K562 (cell line): Measurements from ENCODE around the gene RASGRP4. TPM values are rescaled to one million over a fixed set of nuclear protein-coding genes. Genes with fewer than 3 reads are reported as not detected.

Experiments used
- ADNP ChIP-seq: fragments of 200-800 bp; sonication (Bioruptor generic); IDR thresholded peaks from 2 replicates; pipeline ENCODE4 v1.6.1; 2016; ENCODE audit warnings: missing genetic modification characterization, missing compliant biosample characterization
- BCOR ChIP-seq: fragments of 450-650 bp; IDR thresholded peaks from 2 replicates; pipeline ENCODE4 v1.6.1; 2016
- CBX1 ChIP-seq: sonication (generic); IDR thresholded peaks from 2 replicates; pipeline ENCODE4 v1.6.1; 2016; ENCODE audit warnings: antibody characterized with exemption, low read depth, mild to moderate bottlenecking
- ESRRA ChIP-seq: fragments of 450-650 bp; IDR thresholded peaks from 2 replicates; pipeline ENCODE4 v1.6.1; 2014; ENCODE audit warnings: low read depth, mild to moderate bottlenecking, moderate library complexity, borderline replicate concordance
- FIP1L1 ChIP-seq: fragments of 200-400 bp; formaldehyde crosslinking; IDR thresholded peaks from 2 replicates; pipeline ENCODE4 v1.6.1; 2018; ENCODE audit warnings: mild to moderate bottlenecking, low read depth, low read length; ENCODE audit not compliant: poor library complexity, severe bottlenecking
- PCBP1 ChIP-seq: fragments of 200-400 bp; formaldehyde crosslinking; IDR thresholded peaks from 2 replicates; pipeline ENCODE4 v1.6.1; 2018; ENCODE audit warnings: mild to moderate bottlenecking, low read depth, low read length; ENCODE audit not compliant: poor library complexity, severe bottlenecking
- PTBP1 ChIP-seq: fragments of 200-400 bp; formaldehyde crosslinking; IDR thresholded peaks from 2 replicates; pipeline ENCODE4 v1.6.1; 2017; ENCODE audit warnings: low read depth, low read length
- RBM39 ChIP-seq: fragments of 200-400 bp; formaldehyde crosslinking; optimal IDR thresholded peaks from 2 replicates; pipeline ENCODE3; 2018; ENCODE audit warnings: low read depth, low read length
- RCOR1 ChIP-seq, 2 experiments: IDR thresholded peaks; 2 replicates each; pipeline ENCODE4 v1.6.1; 2012; ENCODE audit warnings: low read depth in 2 of 2, low read length in 2 of 2, borderline replicate concordance in 1 of 2, improper control_type of control experiment in 1 of 2
- polyA plus RNA-seq, 8 experiments: library from polyadenylated mRNA; depleted of rRNA in 4 of 8; stranded (reverse) in 5 of 8; unstranded in 3 of 8; fragments of >200 nt; fragmentation: Nextera tagmentation in 2 of 8; fragmentation: Illumina TruSeq in 1 of 8; extraction: Ambion mirVana in 2 of 8; extraction: Trizol in 1 of 8; gene quantifications; 2 replicates each; pipeline versions ENCODE4 v1.2.1 to v1.2.3, GENCODE V29; 2011 to 2014; ENCODE audit warnings: inconsistent platforms in 1 of 8, missing spikeins in 1 of 8
- total RNA-seq, 7 experiments: library from RNA; depleted of rRNA in 6 of 7; stranded (reverse); fragments of >200 nt in 6 of 7; fragmentation: Illumina TruSeq in 2 of 7; extraction: Trizol in 2 of 7; gene quantifications; 2 replicates each; pipeline versions ENCODE4 v1.2.1 to v1.2.3, GENCODE V29; 2011 to 2021; ENCODE audit warnings: low replicate concordance in 1 of 7
- TF ChIP-seq, protein P1 (sequence below), 2 experiments: fragments of 450-650 bp; formaldehyde crosslinking in 1 of 2; IDR thresholded peaks; 2 replicates each; pipeline versions ENCODE4 v1.4.0 to v1.6.1; 2014 to 2020; ENCODE audit warnings: mild to moderate bottlenecking in 2 of 2, borderline replicate concordance in 1 of 2, low read depth in 1 of 2
- TF ChIP-seq, protein P2 (sequence below): fragments of 450-650 bp; IDR thresholded peaks from 2 replicates; pipeline ENCODE4 v1.6.1; 2016; ENCODE audit warnings: borderline replicate concordance

The RASGRP4 gene
- total and polyA plus RNA-seq, 9 of the 15 experiments (the other 6 are each of a cell fraction or from before 2014, with no cell fraction given) = 0.39 to 4.6 (median 3.8) TPM

GRCh38 chr19:38413416-38413815, 12.6 kb downstream of the RASGRP4 start (continued):
- peak in 1 of 2 experiments; percentile 85; a peak in 2 of 4 replicates for TF ChIP-seq RCOR1 (IDR thresholded peaks at IDR 0.05; ENCODE audit: borderline replicate concordance in 1 of 2, low read depth in 2 of 2, low read length in 2 of 2)
- peak; percentile 96 for TF ChIP-seq BCOR
- TF ChIP-seq FIP1L1 = no peak
- TF ChIP-seq PTBP1 = 0 out of 2 replicates have a peak, but pooled peaks have one; percentile 56
- TF ChIP-seq, protein P1, sequence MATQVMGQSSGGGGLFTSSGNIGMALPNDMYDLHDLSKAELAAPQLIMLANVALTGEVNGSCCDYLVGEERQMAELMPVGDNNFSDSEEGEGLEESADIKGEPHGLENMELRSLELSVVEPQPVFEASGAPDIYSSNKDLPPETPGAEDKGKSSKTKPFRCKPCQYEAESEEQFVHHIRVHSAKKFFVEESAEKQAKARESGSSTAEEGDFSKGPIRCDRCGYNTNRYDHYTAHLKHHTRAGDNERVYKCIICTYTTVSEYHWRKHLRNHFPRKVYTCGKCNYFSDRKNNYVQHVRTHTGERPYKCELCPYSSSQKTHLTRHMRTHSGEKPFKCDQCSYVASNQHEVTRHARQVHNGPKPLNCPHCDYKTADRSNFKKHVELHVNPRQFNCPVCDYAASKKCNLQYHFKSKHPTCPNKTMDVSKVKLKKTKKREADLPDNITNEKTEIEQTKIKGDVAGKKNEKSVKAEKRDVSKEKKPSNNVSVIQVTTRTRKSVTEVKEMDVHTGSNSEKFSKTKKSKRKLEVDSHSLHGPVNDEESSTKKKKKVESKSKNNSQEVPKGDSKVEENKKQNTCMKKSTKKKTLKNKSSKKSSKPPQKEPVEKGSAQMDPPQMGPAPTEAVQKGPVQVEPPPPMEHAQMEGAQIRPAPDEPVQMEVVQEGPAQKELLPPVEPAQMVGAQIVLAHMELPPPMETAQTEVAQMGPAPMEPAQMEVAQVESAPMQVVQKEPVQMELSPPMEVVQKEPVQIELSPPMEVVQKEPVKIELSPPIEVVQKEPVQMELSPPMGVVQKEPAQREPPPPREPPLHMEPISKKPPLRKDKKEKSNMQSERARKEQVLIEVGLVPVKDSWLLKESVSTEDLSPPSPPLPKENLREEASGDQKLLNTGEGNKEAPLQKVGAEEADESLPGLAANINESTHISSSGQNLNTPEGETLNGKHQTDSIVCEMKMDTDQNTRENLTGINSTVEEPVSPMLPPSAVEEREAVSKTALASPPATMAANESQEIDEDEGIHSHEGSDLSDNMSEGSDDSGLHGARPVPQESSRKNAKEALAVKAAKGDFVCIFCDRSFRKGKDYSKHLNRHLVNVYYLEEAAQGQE (IDR thresholded peaks at IDR 0.05; ENCODE audit: borderline replicate concordance) = no peak
- TF ChIP-seq, protein P1 (CRISPR knock-in tag; IDR thresholded peaks at IDR 0.05; ENCODE audit: low read depth) = no peak
- TF ChIP-seq, protein P2, sequence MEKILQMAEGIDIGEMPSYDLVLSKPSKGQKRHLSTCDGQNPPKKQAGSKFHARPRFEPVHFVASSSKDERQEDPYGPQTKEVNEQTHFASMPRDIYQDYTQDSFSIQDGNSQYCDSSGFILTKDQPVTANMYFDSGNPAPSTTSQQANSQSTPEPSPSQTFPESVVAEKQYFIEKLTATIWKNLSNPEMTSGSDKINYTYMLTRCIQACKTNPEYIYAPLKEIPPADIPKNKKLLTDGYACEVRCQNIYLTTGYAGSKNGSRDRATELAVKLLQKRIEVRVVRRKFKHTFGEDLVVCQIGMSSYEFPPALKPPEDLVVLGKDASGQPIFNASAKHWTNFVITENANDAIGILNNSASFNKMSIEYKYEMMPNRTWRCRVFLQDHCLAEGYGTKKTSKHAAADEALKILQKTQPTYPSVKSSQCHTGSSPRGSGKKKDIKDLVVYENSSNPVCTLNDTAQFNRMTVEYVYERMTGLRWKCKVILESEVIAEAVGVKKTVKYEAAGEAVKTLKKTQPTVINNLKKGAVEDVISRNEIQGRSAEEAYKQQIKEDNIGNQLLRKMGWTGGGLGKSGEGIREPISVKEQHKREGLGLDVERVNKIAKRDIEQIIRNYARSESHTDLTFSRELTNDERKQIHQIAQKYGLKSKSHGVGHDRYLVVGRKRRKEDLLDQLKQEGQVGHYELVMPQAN = no peak
- peak; percentile 86; the same call in 1 of the 2 replicates for TF ChIP-seq CBX1
- peak; percentile 98 for TF ChIP-seq ADNP (tag)
- TF ChIP-seq RBM39 = no peak
- no peak for TF ChIP-seq PCBP1
- peak; percentile 30; the same call in 1 of the 2 replicates for TF ChIP-seq ESRRA
